ENCODE data around the gene RYR3.

The RYR3 gene

DNA sequence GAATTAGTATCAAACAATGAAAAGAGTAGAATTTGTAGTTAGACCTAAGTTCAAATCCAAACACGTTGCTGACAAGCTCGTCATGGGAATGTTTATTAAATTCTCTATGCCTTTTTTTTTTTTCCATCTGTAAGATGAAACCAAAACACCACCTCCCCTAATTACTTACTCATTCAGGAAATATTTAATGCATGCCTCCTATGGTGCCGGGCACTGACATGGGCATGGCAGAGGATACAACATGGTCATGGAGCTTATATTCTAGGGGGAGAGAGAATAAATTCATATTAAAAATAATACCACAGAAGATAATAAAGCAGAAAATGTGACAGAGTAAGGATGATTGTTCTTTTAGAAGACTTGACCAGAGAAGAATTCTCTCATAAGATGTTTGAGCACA, 215.8 kb downstream of the RYR3 start:
- Histone ChIP-seq H3K9me2 (replicated peaks; ENCODE audit: insufficient read depth, low read length) (no peaks in the 10 kb centered on the region), H3K36me3 (replicated peaks; ENCODE audit: insufficient read depth, low read length) (no peaks in the 10 kb centered on the region), H3K27me3 (replicated peaks; ENCODE audit: insufficient read depth, low read length) (no peaks in the 10 kb centered on the region), H2AFZ (ENCODE audit: low read length) (no peak overlapping the region), H3K4me3 (ENCODE audit: low read length) (no peak overlapping the region), H3K9ac (ENCODE audit: low read length) (no peak overlapping the region), H3K9me3 (replicated peaks; ENCODE audit: insufficient read depth, low read length) (no peaks in the 10 kb centered on the region), H3K4me1 (ENCODE audit: low read length) (no peaks in the 10 kb centered on the region), H4K20me1 (ENCODE audit: insufficient read depth, low read length) (no peaks in the 10 kb centered on the region), H3K79me2 (ENCODE audit: low read length) (no peaks in the 10 kb centered on the region), H3K4me2 (ENCODE audit: low read depth, low read length) (no peak overlapping the region), H3F3A (ENCODE audit: insufficient read depth, low read length) (no peaks in the 10 kb centered on the region), H3K27ac (ENCODE audit: low read length) (no peak overlapping the region)
- DNase-seq, result no peak
- TF ChIP-seq EZH2 (optimal IDR thresholded peaks at IDR 0.05; ENCODE audit: low read depth, low read length) (no peak), EZH2phosphoT487 (IDR thresholded peaks at IDR 0.05; ENCODE audit: low read length) (no peak)
- TF ChIP-seq, protein P1, sequence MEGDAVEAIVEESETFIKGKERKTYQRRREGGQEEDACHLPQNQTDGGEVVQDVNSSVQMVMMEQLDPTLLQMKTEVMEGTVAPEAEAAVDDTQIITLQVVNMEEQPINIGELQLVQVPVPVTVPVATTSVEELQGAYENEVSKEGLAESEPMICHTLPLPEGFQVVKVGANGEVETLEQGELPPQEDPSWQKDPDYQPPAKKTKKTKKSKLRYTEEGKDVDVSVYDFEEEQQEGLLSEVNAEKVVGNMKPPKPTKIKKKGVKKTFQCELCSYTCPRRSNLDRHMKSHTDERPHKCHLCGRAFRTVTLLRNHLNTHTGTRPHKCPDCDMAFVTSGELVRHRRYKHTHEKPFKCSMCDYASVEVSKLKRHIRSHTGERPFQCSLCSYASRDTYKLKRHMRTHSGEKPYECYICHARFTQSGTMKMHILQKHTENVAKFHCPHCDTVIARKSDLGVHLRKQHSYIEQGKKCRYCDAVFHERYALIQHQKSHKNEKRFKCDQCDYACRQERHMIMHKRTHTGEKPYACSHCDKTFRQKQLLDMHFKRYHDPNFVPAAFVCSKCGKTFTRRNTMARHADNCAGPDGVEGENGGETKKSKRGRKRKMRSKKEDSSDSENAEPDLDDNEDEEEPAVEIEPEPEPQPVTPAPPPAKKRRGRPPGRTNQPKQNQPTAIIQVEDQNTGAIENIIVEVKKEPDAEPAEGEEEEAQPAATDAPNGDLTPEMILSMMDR (IDR thresholded peaks at IDR 0.05; ENCODE audit: low read length), result no peak

DNA sequence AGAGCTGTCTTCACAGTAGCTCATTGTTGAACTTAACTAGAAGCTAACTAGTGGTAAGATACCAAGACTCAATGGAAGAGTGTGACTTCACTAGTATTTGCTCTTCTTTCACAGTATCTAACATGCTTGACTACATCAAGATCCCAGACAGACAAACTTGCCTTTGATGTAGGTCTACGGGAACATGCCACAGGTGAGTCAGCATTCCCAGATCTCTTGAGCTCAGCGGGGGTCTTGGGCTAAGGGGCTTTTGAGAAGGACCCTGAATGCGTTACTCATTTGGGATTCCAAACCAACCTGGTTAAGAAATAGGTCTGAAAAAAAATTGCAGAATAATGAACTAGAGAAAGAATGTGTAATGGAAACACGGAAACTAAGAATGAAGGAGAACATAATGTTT, 222.4 kb downstream of the RYR3 start:
- no peaks in the 10 kb centered on the region for H3K4me1 ChIP-seq (ENCODE audit: low read length)
- no peak overlapping the region for H3K4me3 ChIP-seq (ENCODE audit: low read length)
- TF ChIP-seq, protein P1 (IDR thresholded peaks at IDR 0.05; ENCODE audit: low read length), result no peak
- TF ChIP-seq EZH2 (optimal IDR thresholded peaks at IDR 0.05; ENCODE audit: low read depth, low read length) (no peak), EZH2phosphoT487 (IDR thresholded peaks at IDR 0.05; ENCODE audit: low read length) (no peak)
- H3K36me3 ChIP-seq (replicated peaks; ENCODE audit: insufficient read depth, low read length), result no peaks in the 10 kb centered on the region
- H3K9ac ChIP-seq (ENCODE audit: low read length), result no peak overlapping the region
- no peak overlapping the region for H3K27ac ChIP-seq (ENCODE audit: low read length)
- H3K27me3 ChIP-seq (replicated peaks; ENCODE audit: insufficient read depth, low read length), result no peaks in the 10 kb centered on the region
- H3K9me3 ChIP-seq (replicated peaks; ENCODE audit: insufficient read depth, low read length), result no peaks in the 10 kb centered on the region
- H4K20me1 ChIP-seq (ENCODE audit: insufficient read depth, low read length), result no peaks in the 10 kb centered on the region
- no peak overlapping the region for H2AFZ ChIP-seq (ENCODE audit: low read length)
- H3K4me2 ChIP-seq (ENCODE audit: low read depth, low read length), result no peak overlapping the region
- H3K9me2 ChIP-seq (replicated peaks; ENCODE audit: insufficient read depth, low read length), result no peaks in the 10 kb centered on the region
- no peaks in the 10 kb centered on the region for H3F3A ChIP-seq (ENCODE audit: insufficient read depth, low read length)
- H3K79me2 ChIP-seq (ENCODE audit: low read length), result no peaks in the 10 kb centered on the region
- no peak for DNase-seq

DNA sequence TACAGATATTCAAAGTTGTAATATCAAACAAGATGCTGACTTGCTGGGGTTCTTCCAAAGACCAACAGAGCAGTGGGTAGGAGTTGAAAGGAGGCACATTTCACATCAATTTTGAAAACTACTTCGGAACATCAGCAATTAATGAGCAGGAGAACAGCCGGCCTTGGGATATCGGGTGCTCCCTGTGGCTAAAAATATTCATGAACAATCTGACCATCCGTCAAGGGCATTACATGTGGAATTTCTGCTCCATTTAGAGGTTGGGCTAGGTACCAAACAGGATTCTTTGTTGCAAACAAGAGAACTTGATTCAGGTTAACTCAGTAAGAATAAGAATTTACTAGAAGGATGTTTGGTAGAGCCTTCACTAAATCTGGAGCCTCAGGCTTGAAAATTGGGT, 223.9 kb downstream of the RYR3 start:
- no peaks in the 10 kb centered on the region for H3K4me1 ChIP-seq (ENCODE audit: low read length)

More for the DNA sequence above, 223.9 kb downstream of the RYR3 start:
- H3K9me2 ChIP-seq (replicated peaks; ENCODE audit: insufficient read depth, low read length), result no peaks in the 10 kb centered on the region
- H2AFZ ChIP-seq (ENCODE audit: low read length), result no peak overlapping the region
- TF ChIP-seq, protein P1 (IDR thresholded peaks at IDR 0.05; ENCODE audit: low read length), result no peak
- no peak for TF ChIP-seq EZH2 (optimal IDR thresholded peaks at IDR 0.05; ENCODE audit: low read depth, low read length)
- no peak for TF ChIP-seq EZH2phosphoT487 (IDR thresholded peaks at IDR 0.05; ENCODE audit: low read length)
- no peaks in the 10 kb centered on the region for H3K9me3 ChIP-seq (replicated peaks; ENCODE audit: insufficient read depth, low read length)
- H3K27ac ChIP-seq (ENCODE audit: low read length), result no peak overlapping the region
- H3F3A ChIP-seq (ENCODE audit: insufficient read depth, low read length), result no peaks in the 10 kb centered on the region
- H3K27me3 ChIP-seq (replicated peaks; ENCODE audit: insufficient read depth, low read length), result no peaks in the 10 kb centered on the region
- H3K9ac ChIP-seq (ENCODE audit: low read length), result no peak overlapping the region
- H4K20me1 ChIP-seq (ENCODE audit: insufficient read depth, low read length), result no peaks in the 10 kb centered on the region
- H3K4me2 ChIP-seq (ENCODE audit: low read depth, low read length), result no peak overlapping the region
- no peak for DNase-seq
- H3K79me2 ChIP-seq (ENCODE audit: low read length), result no peaks in the 10 kb centered on the region
- no peak overlapping the region for H3K4me3 ChIP-seq (ENCODE audit: low read length)
- H3K36me3 ChIP-seq (replicated peaks; ENCODE audit: insufficient read depth, low read length), result no peaks in the 10 kb centered on the region
